VCaP (cell line): Measurements from ENCODE around the gene CRYGA.
"Not testable (repeated sequence)": the region's sequence is repeated elsewhere in the genome, so short reads cannot be mapped to it uniquely, and the experiment has no call there.

Source experiments
- H3K27ac ChIP-seq: fragments of 450-650 bp; 2 replicates; pipeline ENCODE4 v1.5.1; 2017
- CTCF ChIP-seq: fragments of 450-650 bp; conservative IDR thresholded peaks from 2 replicates; pipeline ENCODE4 v1.5.1; 2017; ENCODE audit warnings: mild to moderate bottlenecking, moderate library complexity

The CRYGA gene

GRCh38 chr2:208118918-208119317, 44.5 kb downstream of the CRYGA start:
- no peak for TF ChIP-seq CTCF
- H3K27ac ChIP-seq: no peak overlapping the region

GRCh38 chr2:208117390-208117789, 46.0 kb downstream of the CRYGA start:
- H3K27ac ChIP-seq: not testable (repeated sequence)

DNA sequence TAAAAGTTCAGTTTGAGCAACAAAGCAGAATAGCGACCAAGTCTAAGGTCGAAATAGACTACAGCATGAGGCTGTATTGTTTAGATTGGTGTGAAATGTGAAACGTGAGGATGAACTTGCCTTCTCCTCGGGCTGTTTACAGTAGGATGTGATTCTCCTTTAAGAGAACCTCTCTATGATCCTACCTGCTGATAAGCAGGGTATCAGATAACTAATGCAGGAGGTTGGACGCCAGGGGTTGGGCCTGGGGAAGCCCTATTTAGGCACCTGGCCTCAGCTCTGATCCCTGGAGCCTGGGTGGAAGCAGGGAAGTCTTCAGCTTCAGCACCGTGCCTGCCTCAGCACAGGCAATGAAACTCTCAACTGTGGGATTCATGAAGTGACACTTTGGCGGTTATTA, 50.4 kb downstream of the CRYGA start:
- no peak for TF ChIP-seq CTCF
- peak overlapping the region; percentile 74 for H3K27ac ChIP-seq

GRCh38 chr2:208112273-208112745, 51.1 kb downstream of the CRYGA start:
- H3K27ac ChIP-seq: peak overlapping the region; percentile 74
